Activated CD8-positive, alpha-beta memory T cell treated with anti-CD3 and anti-CD28 coated beads for 4 hours (primary cell): ENCODE measurements around the gene GNGT1.

Experiments
- DNase-seq, 2 donors: peaks; one replicate each; pipeline ENCODE4 v3.0.0-alpha.2; 2020; ENCODE audit warnings: low read depth in 2 of 2

The GNGT1 gene

DNA sequence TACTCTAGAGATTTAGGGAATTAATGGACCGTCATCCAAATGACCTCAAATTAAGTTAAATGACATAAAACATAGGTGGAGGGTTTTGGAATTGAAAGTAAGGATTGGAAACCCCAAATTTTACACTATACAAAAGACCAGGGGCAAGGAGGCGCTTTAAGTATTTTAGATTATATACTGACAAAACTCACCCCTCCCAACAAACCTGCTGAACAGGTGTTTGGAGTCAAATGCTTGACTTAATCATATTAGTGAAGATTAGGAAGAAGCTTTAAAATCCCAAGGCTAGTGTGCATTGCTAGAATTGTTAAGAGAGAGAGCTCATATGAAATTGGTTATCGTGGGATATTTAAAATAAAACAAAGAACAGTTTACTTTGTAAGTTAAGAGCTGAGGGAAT lies at the start of gene GNGT1:
Gene GNGT1, plus strand, starts transcription at position 301 of the 400 bp plus-strand sequence. CDS start 180 bp downstream, outside the sequence.
- no peak for DNase-seq

DNA sequence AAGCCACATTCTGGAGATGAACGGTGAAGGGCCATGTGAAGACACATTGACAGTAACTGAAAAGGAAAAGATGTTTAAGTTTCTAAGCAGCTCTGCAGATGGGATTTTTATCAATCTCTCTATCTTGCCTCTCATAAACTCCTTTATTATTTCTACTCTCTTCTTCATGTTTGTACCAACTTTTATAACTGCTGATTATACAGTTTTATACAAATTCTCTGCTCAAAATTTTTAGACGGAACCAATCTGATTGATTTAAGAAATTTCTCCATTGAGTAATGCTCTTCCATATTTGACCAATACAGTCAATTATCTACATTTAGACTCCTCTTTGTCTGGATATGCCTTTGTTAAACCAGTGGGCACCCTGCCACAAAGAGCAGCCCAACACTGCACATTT lies 47.5 kb upstream of the GNGT1 start:
- DNase-seq, result no peak

DNA sequence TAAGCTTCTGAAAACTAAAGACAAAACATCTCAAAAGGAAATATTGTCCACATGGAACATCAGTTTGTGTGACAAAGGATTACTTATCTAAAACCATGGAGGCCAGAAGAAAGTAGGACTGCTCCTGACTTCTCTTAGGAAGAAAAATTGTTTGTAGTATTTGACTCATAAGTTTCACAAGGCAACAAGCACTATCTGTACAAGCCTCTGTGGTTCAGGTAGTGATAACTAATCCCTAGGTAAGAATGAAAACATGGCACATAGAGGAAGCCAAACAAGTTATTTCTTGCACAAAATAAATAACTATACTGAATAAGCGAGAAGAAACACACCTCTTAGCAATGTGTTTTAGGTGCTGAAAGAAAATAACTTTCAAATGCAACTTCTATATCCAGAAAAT lies 46.1 kb upstream of the GNGT1 start:
- DNase-seq, result no peak

DNA sequence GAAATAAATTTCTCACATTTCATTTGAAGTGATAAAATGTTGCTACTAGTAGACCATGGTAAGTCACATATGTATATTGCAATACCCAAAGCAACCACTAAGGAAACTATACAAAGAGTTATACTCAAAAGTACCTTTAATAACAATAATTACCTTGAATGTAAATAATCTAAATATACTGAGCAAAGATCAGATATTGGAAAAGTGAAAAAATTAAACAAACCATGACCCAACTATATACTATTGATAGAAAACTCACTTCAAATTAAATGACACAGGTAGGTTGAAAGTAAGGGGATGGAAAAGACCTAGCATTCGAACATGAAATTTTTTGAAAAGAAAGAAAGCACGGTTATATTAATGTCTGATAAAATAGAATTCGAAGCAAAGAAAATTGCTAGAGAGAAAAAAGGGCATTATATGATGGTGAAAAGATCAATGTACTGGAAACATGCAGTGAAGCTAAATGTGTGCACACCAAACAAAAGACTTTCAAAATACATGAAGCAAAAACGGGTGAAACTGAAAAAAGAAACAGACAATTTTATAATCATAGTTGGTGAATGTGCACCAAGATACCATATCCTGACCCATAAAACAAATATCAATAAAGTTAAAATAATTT lies 44.9 kb upstream of the GNGT1 start:
- no peak for DNase-seq

DNA sequence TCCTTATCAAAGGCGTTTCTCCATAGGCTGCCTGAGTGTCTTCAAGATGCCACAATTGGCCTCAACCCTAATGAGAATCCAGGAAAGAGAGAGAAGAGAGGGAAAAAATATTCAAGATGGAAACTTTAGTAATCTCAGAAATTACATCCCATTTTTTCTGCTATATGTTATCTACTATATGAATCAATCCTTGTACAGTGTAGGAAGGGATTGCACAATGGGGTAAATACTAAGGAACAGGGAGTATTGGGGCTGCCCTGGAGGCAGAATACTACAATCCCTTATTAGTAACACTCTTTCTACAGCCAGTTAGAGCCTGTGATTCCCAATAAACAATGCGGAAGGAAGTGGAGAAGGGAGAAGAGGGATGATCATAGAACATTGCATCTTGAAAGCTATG lies 43.7 kb upstream of the GNGT1 start:
- no peak for DNase-seq

DNA sequence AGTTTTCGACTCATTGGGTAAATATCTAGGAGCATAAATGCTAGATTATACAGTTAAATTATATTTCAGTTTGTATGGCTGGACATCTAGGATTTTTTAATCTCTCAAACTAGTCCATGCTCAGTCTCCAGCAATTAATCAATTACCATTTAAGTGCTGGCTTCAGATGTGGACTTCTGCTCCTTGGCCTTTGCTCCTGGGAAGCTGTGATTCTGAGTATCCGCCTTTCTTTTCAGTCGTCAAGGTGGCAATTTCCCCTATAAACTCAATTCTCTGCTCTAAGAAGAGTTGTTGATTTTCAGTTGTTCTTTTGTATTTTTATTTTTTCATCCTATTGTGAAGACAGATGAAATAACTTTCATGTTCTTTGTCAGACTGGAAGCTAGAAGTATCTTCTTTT lies 39.5 kb upstream of the GNGT1 start:
- DNase-seq, result no peak

DNA sequence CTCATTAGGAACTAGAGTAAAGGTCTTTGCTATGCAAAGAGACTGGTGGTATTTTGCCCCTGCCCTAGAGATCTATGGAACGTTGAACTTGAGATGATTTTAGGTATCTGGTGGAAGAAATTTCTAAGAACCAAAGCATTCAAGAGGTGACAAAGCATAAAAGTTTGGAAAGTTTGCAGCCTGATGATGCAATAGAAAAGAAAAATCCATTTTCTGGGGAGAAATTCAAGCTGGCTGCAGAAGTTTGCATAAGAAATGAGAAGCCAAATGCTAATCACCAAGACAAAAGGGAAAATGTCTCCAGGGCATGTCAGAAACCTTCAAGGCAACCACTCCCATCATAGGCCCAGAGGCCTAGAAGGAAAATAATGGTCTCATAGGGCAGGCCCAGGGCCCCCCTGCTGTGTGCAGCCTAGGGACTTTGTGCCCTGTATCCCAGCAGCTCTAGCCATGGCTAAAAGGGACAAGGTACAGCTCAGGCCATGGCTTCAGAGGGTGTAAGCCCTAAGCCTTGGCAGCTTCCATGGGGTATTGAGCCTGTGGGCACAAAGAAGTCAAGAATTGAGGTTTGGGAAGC lies 32.3 kb upstream of the GNGT1 start:
- no peak for DNase-seq

DNA sequence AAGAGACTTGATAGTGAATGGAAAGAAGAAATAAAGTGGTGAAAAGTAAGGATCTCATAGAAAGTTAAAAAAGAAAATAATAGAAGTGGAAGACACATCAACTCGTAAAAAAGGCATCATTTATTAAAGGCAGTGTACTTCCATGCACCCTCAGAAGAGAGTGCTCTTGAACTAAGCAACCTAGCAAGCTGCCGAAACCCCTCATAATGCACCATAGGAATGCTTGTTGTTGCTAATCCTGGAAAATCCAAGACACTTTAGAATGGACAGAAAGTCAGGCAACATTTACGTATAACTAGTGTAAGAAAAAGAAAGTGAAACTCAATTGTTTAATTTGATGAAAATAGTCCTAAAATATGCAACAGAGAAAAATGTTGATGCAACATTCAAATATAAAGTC lies 28.6 kb upstream of the GNGT1 start:
- DNase-seq, result no peak

DNA sequence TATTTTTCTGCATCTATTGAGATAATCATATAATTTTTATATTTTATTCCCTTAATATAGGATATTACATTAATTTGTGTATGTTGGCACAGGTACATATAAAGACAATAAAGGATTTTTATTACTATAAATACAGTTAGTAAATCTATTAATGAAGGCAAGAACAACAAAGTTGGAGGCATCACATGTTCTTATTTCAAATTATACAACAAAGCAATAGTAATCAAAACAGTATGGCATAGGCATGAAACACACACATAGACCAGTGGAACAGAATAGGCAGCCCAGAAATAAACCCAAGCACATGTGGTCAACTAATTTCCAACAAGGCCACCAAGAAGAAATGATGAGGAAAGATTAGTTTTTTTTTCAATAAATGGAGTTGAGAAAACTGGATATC lies 27.0 kb upstream of the GNGT1 start:
- DNase-seq, result no peak

DNA sequence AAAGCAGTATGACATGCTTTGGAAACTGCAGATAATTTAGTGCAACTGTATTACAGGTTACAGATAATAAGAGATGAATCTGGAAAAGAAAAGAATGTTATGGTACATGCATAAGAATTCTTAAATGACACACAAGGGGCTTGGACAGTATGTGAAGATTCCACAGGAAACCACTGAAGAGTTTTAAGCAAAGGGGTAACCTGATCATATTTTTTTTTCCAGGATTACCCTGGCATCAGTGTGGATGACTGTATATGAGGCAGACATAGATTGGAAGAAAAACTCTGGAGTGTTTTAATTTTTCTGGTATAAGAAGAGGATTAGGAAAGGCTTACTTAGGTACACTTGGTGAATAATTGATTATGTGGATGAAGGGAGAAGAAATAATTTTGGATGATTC lies 23.9 kb upstream of the GNGT1 start:
- DNase-seq, result no peak

DNA sequence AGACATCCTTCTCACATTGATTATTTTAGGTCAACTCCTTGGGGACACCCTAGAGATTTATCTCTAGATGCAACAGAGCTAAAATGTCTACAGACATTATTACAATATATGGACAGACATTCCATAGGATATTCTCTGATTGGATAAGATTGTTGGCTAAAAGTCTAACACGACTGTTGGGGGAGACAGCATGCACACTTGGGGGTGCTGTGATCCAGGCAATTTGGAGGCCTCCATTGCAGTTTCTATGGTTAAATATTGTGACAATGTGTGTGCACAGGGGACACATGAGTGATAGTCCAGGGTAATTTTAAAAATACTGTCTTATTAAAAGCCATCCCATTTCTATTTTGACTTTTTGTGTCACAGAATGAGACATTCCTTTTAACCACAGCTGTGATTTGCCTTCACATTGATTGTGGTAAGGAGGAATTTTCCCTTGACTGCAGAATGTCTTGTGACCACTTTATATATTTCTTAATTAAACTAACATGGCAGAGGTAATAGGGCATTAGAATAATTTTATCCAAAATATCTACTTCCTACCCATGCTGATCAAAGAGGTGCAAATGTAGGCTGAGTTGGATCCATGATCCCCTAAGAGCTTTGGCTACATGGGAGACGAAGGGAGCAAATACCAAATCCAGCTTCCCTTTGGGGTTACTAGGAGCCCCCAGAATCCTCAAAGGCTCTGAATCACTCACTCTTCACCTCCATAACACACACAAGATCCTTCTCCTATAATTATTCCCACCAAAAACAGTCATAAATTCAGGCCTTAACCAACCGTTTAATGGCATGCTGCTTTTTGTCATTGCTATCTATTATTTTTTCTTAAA lies 23.1 kb upstream of the GNGT1 start:
- no peak for DNase-seq

DNA sequence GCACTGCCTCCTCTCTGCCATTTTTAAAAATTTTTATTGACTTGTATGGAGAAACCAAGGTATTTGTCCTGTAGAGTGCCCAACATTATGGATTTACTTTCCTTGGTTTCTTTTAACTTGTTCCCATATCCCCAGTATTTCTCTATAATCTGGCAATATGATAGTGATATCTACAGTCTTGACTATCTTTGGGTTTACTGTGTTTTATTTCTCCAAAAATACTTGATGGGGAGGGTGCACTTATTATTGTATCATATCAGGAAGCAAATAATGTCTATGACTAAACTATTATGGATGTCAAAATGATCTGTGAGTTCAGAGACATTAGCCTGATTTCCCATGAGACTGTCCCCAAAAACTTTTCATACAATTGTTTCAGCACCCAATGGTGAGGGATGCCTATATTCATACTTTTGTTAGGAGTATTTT lies 22.4 kb upstream of the GNGT1 start:
- no peak for DNase-seq

DNA sequence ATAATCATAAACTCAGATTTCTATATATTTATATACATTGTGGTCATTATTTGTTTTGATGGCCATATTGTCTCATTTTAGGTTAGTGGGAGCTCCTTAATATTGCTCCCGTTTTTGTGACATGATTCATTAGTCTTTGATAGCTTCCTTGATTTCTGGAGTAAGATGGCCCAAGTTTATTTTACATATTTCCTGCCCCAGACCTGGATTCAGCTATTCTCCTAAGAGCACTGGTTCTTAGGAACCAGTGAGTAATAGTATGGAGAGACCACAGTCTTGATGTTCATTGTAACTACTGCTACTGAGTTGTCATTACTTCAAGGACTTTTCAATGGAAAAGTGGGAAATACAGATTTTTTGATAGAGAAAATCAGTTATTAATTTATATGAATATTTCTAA lies 21.8 kb upstream of the GNGT1 start:
- DNase-seq, result no peak

DNA sequence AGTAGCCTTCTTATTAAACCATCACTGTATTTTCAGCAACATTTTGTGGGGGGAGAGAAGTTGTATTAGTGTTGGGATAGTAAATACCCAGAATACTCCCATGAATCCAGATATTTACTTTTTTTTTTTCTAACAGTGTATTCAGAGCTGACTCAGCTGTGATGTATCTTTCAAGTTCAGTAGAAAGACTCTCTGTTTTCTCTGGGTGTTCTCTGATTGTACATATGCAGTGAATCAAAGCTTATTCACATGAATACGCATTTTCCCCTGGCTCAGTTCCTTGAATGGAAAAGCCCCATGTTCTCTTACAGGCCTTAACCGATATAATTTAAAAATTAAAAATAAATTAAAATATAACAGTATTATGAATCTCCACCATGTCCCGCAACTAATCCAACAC lies 17.1 kb upstream of the GNGT1 start:
- DNase-seq, result no peak

DNA sequence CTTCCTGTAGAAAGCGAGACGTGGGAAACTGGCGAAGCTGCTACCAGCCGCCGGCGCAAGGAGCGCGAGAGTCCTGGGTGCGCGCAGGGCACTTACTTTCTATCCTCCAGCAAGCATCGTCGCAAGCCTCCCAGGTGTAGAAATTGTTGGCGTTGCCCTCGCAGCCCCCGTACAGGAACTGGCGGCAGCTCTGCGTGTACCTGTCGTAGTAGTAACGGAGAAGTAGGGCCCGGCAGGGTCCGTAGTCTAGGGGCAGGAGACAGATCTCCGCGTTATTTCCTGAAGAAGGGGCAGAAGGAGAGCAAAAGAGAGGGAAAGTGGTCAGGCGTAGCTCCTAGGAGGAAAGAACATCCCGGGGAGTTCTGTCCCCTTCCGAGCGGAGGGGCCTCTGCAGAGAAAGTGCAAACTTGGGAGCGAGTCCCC lies 16.3 kb upstream of the GNGT1 start:
- no peak for DNase-seq

DNA sequence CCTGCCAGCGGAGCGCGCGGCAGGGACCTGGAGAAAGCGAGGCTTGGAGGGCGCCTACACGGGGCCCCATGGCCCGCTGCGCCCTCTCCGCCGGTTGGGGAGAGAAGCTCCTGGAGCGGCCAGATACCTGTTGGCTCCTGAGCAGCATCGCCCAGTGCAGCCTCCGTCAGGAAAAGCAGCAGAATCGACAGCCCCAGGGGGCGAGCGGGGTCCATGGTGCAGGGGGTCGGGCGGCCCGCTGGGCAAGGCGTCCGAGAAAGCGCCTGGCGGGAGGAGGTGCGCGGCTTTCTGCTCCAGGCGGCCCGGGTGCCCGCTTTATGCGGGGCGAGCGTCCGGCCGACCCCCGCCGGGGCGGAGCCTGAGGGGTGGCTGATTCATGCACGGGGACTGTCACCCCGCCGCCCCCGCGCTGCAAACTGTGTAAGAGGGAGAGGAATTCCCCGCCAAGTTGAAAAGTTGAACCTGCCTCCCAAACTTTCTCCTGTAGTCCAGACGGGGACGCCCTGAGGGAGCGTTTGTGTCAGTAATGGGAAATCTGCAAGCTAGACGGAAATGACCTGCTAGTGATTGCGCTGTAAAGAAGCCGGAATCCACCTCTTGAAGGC lies 15.8 kb upstream of the GNGT1 start, which contains the start of gene TFPI2:
Gene TFPI2, minus strand, starts transcription at position 290 of the 605 bp plus-strand sequence. Its CDS starts 75 bp downstream, at position 215.
- no peak for DNase-seq

DNA sequence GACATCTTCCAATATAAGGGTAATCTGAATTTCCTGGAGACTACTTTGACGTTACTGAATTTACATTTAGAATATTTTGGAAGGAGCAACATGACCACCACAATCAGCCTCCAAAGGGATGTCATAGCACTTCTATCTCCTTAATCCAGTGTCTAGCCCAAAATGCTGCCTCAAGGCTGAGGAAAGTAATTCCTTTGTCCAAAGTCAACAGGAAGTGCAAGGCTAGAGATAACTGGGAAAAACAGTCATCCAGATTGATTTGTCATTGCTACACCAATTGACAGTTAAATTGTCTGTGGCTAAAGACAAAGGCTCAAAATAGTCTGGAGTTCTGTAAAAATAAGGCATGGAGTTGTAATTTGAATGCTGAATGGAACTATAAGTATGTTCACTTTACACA lies 11.9 kb upstream of the GNGT1 start:
- DNase-seq, result no peak

DNA sequence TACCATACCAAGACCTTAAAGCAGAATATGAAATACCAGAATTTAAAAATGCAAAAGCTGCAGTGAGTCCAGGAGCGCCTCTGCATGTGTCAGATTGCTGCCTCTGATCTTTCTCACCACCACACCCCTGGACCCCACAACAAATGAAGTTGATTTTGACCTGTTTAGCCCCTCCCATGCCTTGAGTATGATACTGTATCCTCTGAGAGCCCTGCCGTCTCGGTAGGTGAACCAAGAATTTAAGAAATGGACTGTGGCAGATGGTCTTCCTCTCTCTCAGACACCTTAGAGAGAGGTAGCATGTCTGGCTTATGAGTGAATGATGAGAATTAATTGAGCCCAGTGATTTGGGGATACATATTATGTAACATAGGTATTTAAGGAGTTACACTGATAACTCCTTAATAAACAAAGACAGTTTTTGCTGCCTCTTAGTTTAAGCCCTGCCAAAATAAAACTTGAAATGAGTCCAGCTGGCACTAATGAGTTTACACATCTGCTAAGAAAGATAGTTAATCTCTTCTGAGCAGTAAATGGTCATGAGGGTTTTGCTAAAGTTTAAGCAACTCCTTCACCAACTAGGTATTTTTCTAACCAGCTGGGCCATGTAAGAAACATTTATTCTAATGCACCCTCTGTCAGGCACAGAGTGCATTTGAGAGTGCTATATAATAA lies 11.3 kb upstream of the GNGT1 start:
- no peak for DNase-seq

DNA sequence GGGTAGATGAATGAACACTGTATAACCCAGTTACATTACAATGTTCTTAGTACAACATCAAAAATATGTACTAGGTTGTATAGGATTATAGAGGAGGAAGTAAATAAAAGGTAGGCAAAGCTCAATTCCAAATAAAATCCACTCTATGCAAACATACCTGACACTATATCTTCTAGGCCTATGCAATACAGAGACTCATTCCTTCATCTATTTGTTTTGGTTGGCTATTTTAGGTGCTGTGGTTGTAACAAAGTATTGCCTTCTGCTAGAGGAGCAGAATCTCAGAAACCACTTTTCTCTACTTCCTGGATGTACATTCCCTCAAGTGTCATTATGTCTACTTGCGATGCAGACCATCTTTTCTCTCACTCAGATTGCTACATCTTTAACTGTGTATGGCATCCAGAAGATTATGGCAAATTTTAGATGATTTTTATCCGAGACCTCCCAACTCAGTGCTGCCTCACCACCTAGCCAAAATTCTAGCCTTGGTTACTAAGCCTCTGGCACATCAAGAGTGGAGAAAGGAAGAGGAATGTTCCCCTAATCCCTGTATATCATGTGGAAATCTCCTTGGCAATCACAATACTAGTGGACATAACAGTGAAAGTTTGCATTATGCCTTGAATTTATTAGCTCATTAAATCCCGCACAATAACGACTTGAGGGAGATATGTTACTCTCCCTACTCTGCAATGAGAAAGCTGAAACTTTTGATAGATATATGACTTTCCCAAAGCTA lies 10.3 kb upstream of the GNGT1 start:
- DNase-seq, result no peak

DNA sequence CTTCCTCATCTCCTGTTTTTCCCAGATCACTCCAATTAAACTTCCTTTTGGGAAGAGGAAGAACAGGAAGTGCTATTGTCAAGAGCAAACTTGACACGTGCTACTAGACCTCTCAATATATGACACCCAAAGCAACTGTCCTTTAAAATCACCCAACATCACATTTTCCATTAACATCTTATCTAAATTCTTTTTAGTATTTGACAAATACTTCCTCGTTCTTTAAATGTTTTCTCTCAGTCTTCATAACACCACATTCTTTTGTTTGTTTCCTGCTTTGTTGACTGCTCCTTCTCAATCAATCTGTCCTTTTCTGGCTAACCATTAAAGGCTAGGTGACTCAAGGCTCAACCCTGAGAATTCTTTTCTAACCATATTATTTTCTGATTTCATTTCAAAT lies 8.7 kb upstream of the GNGT1 start:
- DNase-seq, result no peak

DNA sequence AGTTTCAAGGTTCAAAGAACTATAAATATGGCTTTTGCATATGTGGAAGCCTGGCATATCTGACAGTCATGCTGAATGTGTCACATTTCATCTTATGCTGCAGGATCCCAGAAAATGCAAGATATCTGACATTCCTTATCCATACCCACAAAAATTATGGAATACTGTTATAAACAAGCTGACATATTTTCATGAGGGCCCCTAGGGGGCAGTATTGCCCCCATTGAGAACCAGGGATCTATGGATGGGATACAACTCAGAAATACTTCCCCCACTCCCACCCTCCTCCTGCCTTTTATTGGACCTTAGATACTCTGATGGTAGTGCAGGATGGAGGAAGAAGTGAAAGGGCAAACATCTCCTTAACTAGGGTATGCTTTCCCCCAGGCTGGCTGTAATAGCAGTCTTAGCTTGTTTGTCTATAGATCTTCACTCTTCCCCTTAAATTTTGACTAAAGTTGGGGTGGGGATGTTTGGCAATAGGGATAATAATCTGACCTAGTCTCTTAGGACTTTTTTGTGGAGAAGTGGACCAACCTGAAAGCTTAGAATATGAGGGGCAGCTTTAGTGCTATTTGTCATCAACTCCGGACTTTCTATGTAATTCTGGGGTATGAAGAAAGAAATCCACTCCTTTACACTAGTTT lies 3.5 kb upstream of the GNGT1 start:
- no peak for DNase-seq
